H1 (cell line): ENCODE measurements around the gene RPS21. TPM values are rescaled to one million over a fixed set of nuclear protein-coding genes. Genes with fewer than 3 reads are reported as not detected.

ENCODE experiments used
- PHF8 ChIP-seq: fragments of 200-600 bp; sonication (generic); conservative IDR thresholded peaks from 2 replicates; pipeline ENCODE4 v1.7.1; 2012; ENCODE audit warnings: low read depth, mild to moderate bottlenecking, inconsistent platforms, low read length, moderate library complexity
- polyA plus RNA-seq, 7 experiments: library from polyadenylated mRNA; depleted of rRNA in 3 of 7; stranded (reverse) in 5 of 7; unstranded in 2 of 7; fragments of >200 nt in 5 of 7; fragments of 200-250 nt in 2 of 7; gene quantifications; 1 replicate in 5 of 7; 2 replicates in 1 of 7; 4 replicates in 1 of 7; pipeline versions ENCODE4 v1.2.1 to v1.2.3, GENCODE V29; 2011 to 2013; ENCODE audit warnings: missing spikeins in 2 of 7, mixed read lengths in 2 of 7
- total RNA-seq: library from RNA; stranded (reverse); fragmentation: NEBNext Ultra II Directional; extraction: Animal tissue kit (Norgen Biotek cat#: 25700); gene quantifications from 2 replicates; pipeline ENCODE4 v1.2.1, GENCODE V29; 2021

RPS21 gene
- total and polyA plus RNA-seq, 2 of the 8 experiments (the other 6 are each of a cell fraction or from before 2014, with no cell fraction given), result 1,787 to 7,219 TPM

- TF ChIP-seq PHF8, result no peak
These were observed 30.2 kb upstream of the RPS21 start (continued) for GRCh38 chr20:62356589-62357186.
